Activated CD8-positive, alpha-beta memory T cell treated with anti-CD3 and anti-CD28 coated beads, Interleukin-2, amount 50 U/mL, for 24 hours (primary cell): ENCODE measurements around the gene ANK3.

ENCODE experiments used
- DNase-seq: peaks from one replicate; pipeline ENCODE4 v3.0.0-alpha.2; 2020; ENCODE audit errors: extremely low read depth

Gene ANK3

DNA sequence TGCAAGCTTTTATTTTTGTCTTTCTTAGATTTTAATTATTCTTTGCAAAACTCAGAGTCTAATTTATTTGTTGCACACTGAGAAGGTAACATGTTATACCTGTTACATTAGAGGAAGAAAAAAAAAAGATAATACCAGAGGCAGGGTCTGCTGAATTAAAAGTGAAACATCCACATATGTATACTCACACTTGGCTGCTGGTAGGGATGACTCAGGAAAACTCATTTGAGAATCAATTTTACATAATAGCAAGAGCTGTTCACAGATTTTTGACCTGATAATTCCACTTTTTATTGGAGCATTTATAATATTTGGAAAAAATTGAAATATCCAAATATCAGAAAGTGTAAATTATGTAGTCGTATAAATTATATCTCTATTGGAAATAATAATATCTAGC, 405.3 kb downstream of the ANK3 start:
- DNase-seq: no peak

DNA sequence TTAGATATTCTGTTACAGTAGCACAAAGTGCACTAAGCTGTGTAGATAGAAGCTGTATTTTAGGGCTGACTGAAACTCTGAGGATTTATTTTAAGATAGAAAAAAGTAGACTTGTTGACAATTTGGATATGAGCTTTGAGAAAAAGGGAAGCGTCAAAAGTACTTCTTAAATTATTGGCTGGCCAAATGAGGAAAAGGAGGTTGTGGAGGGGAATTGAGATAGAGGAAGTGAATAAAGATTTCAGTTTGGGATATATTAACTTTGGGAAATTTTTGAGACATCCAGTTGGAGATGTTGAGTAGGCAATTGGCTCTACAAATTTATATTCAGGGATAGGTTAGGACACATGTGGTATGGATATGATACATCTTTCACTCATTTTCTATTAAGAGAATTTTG, 409.3 kb downstream of the ANK3 start:
- no peak for DNase-seq

DNA sequence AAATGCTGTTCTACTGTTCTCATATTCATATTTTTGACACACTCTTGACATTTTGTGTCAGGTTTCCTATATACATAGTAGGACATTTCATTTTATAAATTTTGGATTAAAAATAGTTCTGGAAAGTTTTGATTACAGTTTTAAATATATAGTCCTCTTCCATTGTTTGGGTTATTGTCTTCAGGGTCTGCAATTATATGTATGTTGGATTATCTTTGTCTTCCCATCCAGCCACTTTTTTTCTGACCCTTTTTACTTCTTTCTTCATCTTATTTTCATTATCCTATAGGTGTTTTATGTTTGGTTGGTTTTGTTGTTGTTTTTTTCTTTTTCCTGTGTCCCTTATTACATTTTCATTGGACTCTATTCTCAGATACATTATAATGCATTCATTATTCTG, 412.2 kb downstream of the ANK3 start:
- no peak for DNase-seq

DNA sequence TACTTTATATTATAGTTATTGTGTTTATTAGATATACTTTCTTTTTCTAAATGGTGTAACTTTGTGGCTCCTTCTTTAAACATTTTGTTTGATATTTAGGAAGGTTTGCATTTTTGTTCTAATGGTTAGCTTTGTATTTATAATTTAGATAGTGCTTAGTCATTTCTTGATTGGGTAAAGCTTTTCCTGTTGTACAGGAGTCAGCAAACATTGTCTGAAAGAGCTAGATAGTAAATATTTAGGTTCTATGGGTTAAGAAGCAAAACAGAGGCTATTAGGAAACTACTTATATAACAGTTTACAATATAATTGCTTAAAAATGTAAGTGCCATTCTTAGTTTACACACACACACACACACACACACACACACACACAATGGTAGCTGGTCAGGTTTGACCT, 412.8 kb downstream of the ANK3 start:
- DNase-seq: no peak
